ENCODE data around the gene B4GALT1.

Gene B4GALT1

GRCh38 chr9:33139421-33140228, 27.5 kb downstream of the B4GALT1 start:
- no peak for DNase-seq

GRCh38 chr9:33138768-33139167, 28.4 kb downstream of the B4GALT1 start:
- DNase-seq: no peak

- DNase-seq: no peak
Measured at GRCh38 chr9:33137781-33138264, 29.3 kb downstream of the B4GALT1 start.

- DNase-seq: no peak
Measured at GRCh38 chr9:33136721-33137670, 30.1 kb downstream of the B4GALT1 start.

GRCh38 chr9:33135470-33135958, 31.6 kb downstream of the B4GALT1 start:
- no peak for DNase-seq

- no peak for DNase-seq
Measured at GRCh38 chr9:33135031-33135461, 32.1 kb downstream of the B4GALT1 start.

GRCh38 chr9:33133186-33133585, 34.0 kb downstream of the B4GALT1 start:
- DNase-seq: no peak

GRCh38 chr9:33131790-33132772, 35.1 kb downstream of the B4GALT1 start:
- no peak for DNase-seq

- DNase-seq: no peak
Measured at GRCh38 chr9:33130961-33131789, 36.0 kb downstream of the B4GALT1 start.

- DNase-seq: no peak
Measured at GRCh38 chr9:33129886-33130881, 37.0 kb downstream of the B4GALT1 start.

- no peak for DNase-seq
Measured at GRCh38 chr9:33129251-33129885, 37.8 kb downstream of the B4GALT1 start.

GRCh38 chr9:33128570-33128969, 38.6 kb downstream of the B4GALT1 start:
- DNase-seq: no peak

GRCh38 chr9:33127881-33128280, 39.3 kb downstream of the B4GALT1 start:
- DNase-seq: no peak

GRCh38 chr9:33125871-33126823, 41.0 kb downstream of the B4GALT1 start:
- DNase-seq: peak; percentile 68

- no peak for DNase-seq
Measured at GRCh38 chr9:33125461-33125860, 41.7 kb downstream of the B4GALT1 start.

- DNase-seq: no peak
Measured at GRCh38 chr9:33124751-33125381, 42.3 kb downstream of the B4GALT1 start.

GRCh38 chr9:33124046-33124445, 43.1 kb downstream of the B4GALT1 start:
- no peak for DNase-seq

All from hematopoietic multipotent progenitor cell treated with erythropoietin and hydrocortisone succinate and interleukin-3 and kit ligand, for 8 days (in vitro differentiated cells).